Femur (tissue), 1 donor: ENCODE data around the gene MFGE8.

Source experiments
- DNase-seq: peaks from one replicate; pipeline ENCODE4 v3.0.0-alpha.2; 2017

MFGE8 gene

GRCh38 chr15:88897456-88898194 is 15.6 kb downstream of the MFGE8 start:
- peak; percentile 94 for DNase-seq

GRCh38 chr15:88897142-88897455 is 16.1 kb downstream of the MFGE8 start:
- DNase-seq, result no peak

GRCh38 chr15:88896333-88897033 is 16.7 kb downstream of the MFGE8 start:
- no peak for DNase-seq

- peak; percentile 62 for DNase-seq
Observed at GRCh38 chr15:88894819-88895767, 18.1 kb downstream of the MFGE8 start, which contains the start of gene HAPLN3. Gene HAPLN3 (minus strand): TSS chr15:88895544. CDS start chr15:88887298, 8,246 bp downstream.

DNA sequence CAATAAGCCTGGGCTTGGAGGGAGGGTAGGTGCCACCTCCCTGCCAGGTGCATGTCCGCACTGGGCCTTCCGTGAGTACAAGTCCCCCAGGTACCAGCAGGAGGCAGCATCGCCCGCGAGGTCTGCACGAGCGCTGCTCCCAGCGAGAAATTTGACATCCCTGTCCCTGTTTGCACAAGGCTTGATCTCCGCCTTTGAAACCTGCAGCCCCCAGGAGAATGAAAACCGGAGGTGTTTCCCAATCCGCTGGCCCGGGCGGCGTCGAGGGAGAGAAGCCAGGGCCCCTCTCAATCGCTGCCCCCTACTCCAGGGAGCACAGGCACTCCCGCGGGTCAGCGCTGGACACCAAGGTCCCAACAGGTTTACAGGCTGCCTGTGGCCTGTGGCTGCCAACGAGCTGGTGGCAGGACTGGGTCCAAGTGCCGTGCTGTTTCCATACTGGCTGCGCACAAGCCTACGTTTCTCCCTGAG is 18.8 kb downstream of the MFGE8 start:
- peak; percentile 71 for DNase-seq

DNA sequence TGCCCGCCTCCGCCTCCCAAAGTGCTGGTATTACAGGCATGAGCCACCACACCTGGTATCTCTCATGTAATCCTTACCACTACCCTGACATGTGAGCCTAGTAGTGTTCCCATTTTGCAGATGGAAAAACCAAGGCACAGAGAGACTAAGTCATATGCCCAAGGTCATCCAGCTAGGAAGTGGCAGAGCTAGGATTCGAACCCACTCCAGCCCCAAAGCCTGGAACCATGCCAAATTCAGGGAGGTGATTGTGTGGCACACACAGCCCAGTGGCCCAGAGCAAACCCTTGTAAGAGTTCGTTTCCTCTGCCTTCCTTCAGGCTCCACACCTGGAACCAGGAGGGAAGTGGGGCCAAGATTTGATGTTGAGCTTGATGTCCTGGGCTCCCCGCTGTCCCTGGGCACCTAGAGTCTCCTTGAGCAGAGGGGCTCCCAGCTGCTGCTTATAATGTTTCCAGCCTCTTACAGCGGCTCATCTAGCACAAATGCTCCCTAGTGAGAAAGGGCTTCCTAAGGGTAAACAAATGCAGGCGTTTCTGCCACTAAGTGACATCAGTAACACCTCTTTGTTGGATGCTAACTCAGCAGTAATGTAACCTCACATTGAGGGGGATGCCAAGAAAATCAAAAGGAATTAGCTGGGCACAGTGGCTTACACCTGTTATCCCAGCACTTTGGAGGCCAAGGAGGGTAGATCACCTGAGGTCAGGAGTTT is 21.5 kb downstream of the MFGE8 start:
- DNase-seq, result no peak

- no peak for DNase-seq
Observed at GRCh38 chr15:88890495-88890894, 22.7 kb downstream of the MFGE8 start.

DNA sequence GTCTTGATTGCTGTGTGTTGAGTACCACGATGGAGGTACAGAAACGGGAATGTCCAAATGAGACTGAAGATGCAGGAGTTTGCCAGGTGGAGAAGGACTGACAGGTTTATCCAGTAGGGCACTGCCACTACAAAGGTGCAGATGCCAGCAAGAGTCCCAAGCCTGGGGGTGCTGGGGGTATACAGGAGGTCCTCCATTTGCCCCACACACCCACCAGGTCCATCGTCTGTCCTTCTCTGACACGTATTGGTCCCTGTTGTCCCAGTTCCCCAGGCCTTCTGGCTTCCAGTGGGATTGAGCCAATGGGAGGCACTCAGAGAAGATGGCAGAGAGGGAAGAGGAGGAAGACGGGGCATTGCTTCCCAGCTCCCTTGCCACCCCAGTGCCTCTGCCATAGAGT is 24.5 kb downstream of the MFGE8 start:
- no peak for DNase-seq

GRCh38 chr15:88887068-88887580 is 26.1 kb downstream of the MFGE8 start:
- no peak for DNase-seq

- DNase-seq, result no peak
Observed at GRCh38 chr15:88882785-88883184, 30.4 kb downstream of the MFGE8 start.

DNA sequence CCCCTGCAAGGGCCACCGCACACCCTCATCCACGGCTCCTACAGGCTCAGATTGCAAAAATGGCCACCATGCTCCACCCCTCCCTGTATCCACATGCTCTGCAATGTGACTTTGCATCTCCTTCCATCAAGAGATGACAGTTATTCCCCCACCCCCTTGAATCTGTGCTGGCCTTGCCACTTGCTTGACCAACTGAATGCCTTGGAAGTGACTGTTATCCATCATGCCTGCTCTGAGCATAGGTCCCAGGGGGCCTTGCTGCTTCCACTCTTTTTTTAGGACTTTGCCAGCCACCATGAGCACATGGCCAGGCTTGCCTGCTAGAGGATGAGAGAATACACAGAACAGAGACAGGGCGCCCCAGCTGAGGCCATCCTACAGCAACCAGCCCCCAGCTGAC is 31.4 kb downstream of the MFGE8 start:
- no peak for DNase-seq

- DNase-seq, result no peak
Observed at GRCh38 chr15:88880944-88881740, 32.0 kb downstream of the MFGE8 start.

DNA sequence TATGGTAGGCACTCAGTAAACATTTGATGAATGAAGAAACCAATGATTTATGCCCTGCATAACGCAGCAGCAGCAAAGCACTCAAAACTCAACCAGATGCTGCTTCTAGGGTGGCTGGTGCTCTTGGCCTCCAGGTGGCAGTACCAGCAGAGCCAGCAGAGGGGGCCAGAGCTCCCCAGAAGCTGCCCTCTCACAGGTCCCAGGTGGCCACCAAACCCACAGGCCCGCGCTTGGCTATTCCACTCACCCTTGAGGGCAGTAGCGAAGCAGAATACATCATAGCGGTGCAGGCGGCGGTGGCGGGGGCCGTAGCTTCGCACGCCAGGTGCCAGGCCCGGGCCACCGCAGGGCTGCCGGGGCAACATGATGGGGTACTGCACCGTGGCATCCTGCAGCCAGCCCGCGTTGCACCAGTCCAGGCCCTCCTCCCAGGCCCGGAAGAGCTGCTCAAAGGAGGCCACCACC is 34.4 kb downstream of the MFGE8 start:
- DNase-seq, result peak; percentile 65

DNA sequence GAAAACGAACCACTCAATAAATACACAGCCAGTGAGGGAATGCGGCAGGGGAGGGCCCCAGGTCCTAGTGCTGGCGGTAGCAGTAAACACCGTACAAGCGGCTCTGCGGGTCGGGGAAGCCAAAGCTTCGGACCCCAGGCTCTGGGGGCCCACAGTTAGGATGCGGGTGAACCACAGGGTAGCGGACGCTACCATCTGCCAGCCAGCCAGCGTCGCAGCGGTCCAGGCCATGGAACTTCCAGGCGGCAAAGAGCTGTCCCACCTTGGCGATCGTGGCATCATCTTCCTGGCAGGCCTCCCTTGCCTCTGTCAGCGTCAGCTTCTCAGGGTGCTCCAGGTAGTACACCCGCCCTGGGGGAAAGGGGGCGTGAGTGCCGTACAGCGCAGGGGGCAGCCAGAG is 35.3 kb downstream of the MFGE8 start:
- DNase-seq, result no peak

DNA sequence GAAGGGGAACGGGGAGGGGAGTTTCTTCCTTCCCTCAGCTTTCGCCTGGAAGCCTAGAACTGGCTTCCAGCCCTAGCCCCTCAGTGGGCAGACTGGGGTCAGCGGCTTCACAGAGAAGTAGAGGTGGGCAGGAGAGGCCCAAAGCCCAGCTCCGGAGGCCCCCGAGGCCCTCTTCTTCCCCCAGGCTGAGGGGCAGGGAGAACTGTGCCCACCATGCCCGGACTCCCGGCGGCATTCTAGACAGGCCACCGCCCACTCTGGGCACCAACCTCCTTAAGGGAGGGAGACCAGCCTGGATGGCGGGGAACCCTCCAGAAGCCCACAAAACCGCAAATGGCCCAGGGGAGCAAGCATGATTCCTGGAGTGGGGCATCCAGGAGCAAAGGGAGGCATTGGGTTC is 35.8 kb downstream of the MFGE8 start:
- DNase-seq, result no peak

DNA sequence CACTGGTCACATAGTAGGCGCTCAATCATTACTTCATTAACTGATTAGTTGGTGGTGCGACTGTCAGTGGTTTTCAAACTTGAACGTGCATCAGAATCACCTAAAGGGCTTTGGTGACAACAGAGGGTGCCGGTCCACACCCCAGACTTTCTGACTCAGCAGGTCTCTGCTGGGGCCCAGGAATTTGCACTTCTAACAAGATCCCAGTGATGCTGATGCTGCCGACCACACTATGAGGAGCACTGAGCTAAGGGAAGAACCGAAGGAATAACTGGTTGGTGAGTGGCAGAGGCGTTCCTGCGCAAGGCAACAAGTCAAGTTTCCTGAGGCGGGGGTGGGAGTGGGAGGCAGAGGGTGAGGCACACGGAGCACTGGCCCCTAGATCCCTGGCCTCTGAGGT is 36.6 kb downstream of the MFGE8 start:
- DNase-seq, result no peak

DNA sequence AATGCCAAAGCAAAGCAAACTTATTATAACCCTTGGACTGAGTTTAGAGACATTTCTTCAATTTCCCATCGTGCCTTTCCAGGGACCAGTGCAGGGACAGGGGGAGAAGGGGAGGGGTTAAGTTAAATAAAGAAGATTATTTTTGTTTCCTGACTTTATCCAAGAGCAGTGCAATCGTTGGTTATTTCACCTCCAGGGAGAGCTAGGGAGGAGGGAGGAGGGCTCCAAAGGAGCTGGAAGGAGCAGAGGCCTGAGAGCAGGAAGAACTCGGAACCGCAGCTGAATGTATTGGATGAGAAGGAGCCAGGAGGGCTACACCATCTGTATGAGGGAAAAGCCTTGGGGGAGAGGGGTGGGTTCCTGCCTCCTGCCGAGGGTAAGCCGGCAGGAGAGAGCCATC is 38.5 kb downstream of the MFGE8 start:
- DNase-seq, result no peak

DNA sequence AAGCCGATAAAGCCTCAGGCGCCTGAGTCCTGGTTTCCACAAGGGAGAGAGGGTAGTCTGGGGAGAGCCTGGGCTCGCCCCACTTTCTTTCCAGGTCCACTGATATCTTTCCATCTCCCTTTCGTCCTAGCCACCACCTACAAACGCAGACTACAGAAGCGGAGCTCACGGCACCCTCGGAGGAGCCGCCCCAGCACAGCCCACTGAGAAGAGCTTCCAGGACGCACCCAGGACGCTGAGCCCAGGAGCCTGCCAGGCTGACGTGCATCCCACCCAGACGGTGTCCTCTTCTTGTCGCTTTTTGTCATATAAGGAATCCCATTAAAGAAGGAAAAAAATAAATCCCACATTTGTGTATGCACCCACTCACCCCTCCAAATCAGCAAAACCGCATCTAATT is 38.9 kb downstream of the MFGE8 start:
- DNase-seq, result no peak

DNA sequence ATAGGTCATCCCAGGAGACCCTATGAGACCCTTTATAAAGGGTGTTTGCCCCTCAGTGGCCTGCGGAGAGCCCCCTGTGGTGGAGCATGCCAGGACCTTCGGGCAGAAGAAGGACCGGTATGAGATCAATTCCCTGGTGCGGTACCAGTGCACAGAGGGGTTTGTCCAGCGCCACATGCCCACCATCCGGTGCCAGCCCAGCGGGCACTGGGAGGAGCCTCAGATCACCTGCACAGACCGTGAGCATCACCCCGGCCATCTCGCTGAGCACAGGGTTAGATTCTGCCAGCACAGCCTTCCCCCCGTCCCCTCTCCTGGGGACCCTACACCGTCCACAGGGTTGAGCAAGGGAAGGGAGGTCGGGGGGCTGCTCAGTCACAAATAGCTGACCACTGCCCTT is 39.4 kb downstream of the MFGE8 start:
- DNase-seq, result no peak

GRCh38 chr15:88872706-88873105 is 40.5 kb downstream of the MFGE8 start:
- DNase-seq, result no peak

GRCh38 chr15:88872106-88872505 is 41.1 kb downstream of the MFGE8 start:
- DNase-seq, result no peak
